Neuron (in vitro differentiated cells): ENCODE measurements around the gene ERBB4.

ENCODE experiments used
- H2AFZ ChIP-seq: one replicate; pipeline ENCODE4 v1.6.1; 2013; ENCODE audit warnings: low read depth, mild to moderate bottlenecking, inconsistent platforms, low read length, moderate library complexity
- H3K27me3 ChIP-seq: one replicate; pipeline ENCODE4 v1.6.1; 2013; ENCODE audit warnings: low read length; ENCODE audit not compliant: insufficient read depth
- H3K36me3 ChIP-seq: one replicate; pipeline ENCODE4 v1.6.1; 2013; ENCODE audit warnings: low read length; ENCODE audit not compliant: insufficient read depth
- H3K4me1 ChIP-seq: one replicate; pipeline ENCODE4 v1.6.1; 2013; ENCODE audit warnings: low read length; ENCODE audit not compliant: insufficient read depth
- H3K4me3 ChIP-seq: 2 replicates; pipeline ENCODE4 v1.5.1; 2013; ENCODE audit warnings: mild to moderate bottlenecking, low read length, moderate library complexity
- H3K9me3 ChIP-seq: one replicate; pipeline ENCODE4 v1.6.1; 2013; ENCODE audit warnings: low read length

ERBB4 gene

GRCh38 chr2:212142631-212143030 is 396.0 kb downstream of the ERBB4 start:
- H3K9me3 ChIP-seq = no peaks in the 10 kb centered on the region
- no peaks in the 10 kb centered on the region for H3K27me3 ChIP-seq

GRCh38 chr2:212141499-212141898 is 397.1 kb downstream of the ERBB4 start:
- H3K4me3 ChIP-seq = no peak overlapping the region
- H3K4me1 ChIP-seq = no peaks in the 10 kb centered on the region
- H2AFZ ChIP-seq = no peak overlapping the region
- H3K27me3 ChIP-seq = no peaks in the 10 kb centered on the region
- no peaks in the 10 kb centered on the region for H3K36me3 ChIP-seq
- H3K9me3 ChIP-seq = no peaks in the 10 kb centered on the region

More at GRCh38 chr2:212142631-212143030, 396.0 kb downstream of the ERBB4 start:
- Histone ChIP-seq H2AFZ (no peak overlapping the region), H3K4me1 (no peaks in the 10 kb centered on the region), H3K4me3 (no peak overlapping the region), H3K36me3 (no peaks in the 10 kb centered on the region)

GRCh38 chr2:212136216-212136795 is 402.3 kb downstream of the ERBB4 start:
- Histone ChIP-seq H3K9me3 (no peaks in the 10 kb centered on the region), H3K4me3 (no peak overlapping the region), H2AFZ (no peak overlapping the region), H3K4me1 (no peaks in the 10 kb centered on the region), H3K27me3 (no peaks in the 10 kb centered on the region), H3K36me3 (no peaks in the 10 kb centered on the region)

- H2AFZ ChIP-seq = no peak overlapping the region
- no peaks in the 10 kb centered on the region for H3K27me3 ChIP-seq
- H3K9me3 ChIP-seq = no peaks in the 10 kb centered on the region
- H3K36me3 ChIP-seq = no peaks in the 10 kb centered on the region
- no peak overlapping the region for H3K4me3 ChIP-seq
- no peaks in the 10 kb centered on the region for H3K4me1 ChIP-seq
Observed at GRCh38 chr2:212135739-212136138, 402.9 kb downstream of the ERBB4 start.

GRCh38 chr2:212133337-212133736 is 405.3 kb downstream of the ERBB4 start:
- Histone ChIP-seq H3K9me3 (no peaks in the 10 kb centered on the region), H3K4me3 (no peak overlapping the region), H3K4me1 (no peaks in the 10 kb centered on the region), H3K36me3 (no peaks in the 10 kb centered on the region), H3K27me3 (no peaks in the 10 kb centered on the region), H2AFZ (no peak overlapping the region)

- no peaks in the 10 kb centered on the region for H3K27me3 ChIP-seq
- peaks cover 2% of the 10 kb centered on the region for H3K9me3 ChIP-seq
- no peak overlapping the region for H2AFZ ChIP-seq
- H3K4me3 ChIP-seq = no peak overlapping the region
- peaks cover 3% of the 10 kb centered on the region for H3K4me1 ChIP-seq
- no peaks in the 10 kb centered on the region for H3K36me3 ChIP-seq
Observed at GRCh38 chr2:212124598-212124997, 414.0 kb downstream of the ERBB4 start.

- H3K27me3 ChIP-seq = no peaks in the 10 kb centered on the region
Observed at GRCh38 chr2:212119591-212119990, 419.0 kb downstream of the ERBB4 start.

GRCh38 chr2:212117926-212118325 is 420.7 kb downstream of the ERBB4 start:
- H3K4me1 ChIP-seq = peaks cover 24% of the 10 kb centered on the region
- no peaks in the 10 kb centered on the region for H3K9me3 ChIP-seq
- H2AFZ ChIP-seq = no peak overlapping the region
- no peak overlapping the region for H3K4me3 ChIP-seq
- H3K27me3 ChIP-seq = no peaks in the 10 kb centered on the region
- no peaks in the 10 kb centered on the region for H3K36me3 ChIP-seq

More at GRCh38 chr2:212119591-212119990, 419.0 kb downstream of the ERBB4 start:
- Histone ChIP-seq H3K4me3 (no peak overlapping the region), H2AFZ (no peak overlapping the region), H3K36me3 (no peaks in the 10 kb centered on the region), H3K9me3 (no peaks in the 10 kb centered on the region), H3K4me1 (peaks cover 24% of the 10 kb centered on the region)

- H3K36me3 ChIP-seq = no peaks in the 10 kb centered on the region
- H3K27me3 ChIP-seq = no peaks in the 10 kb centered on the region
- H2AFZ ChIP-seq = no peak overlapping the region
- H3K4me3 ChIP-seq = no peak overlapping the region
- H3K4me1 ChIP-seq = peaks cover 19% of the 10 kb centered on the region
- no peaks in the 10 kb centered on the region for H3K9me3 ChIP-seq
Observed at GRCh38 chr2:212114489-212114888, 424.1 kb downstream of the ERBB4 start.

GRCh38 chr2:212112401-212112800 is 426.2 kb downstream of the ERBB4 start:
- Histone ChIP-seq H3K27me3 (no peaks in the 10 kb centered on the region), H3K4me3 (no peak overlapping the region), H3K4me1 (peaks cover under 1% of the 10 kb centered on the region), H2AFZ (no peak overlapping the region), H3K9me3 (peaks cover 2% of the 10 kb centered on the region), H3K36me3 (no peaks in the 10 kb centered on the region)

- Histone ChIP-seq H3K4me3 (no peak overlapping the region), H3K9me3 (peaks cover 7% of the 10 kb centered on the region), H3K4me1 (no peaks in the 10 kb centered on the region)
Observed at GRCh38 chr2:212109792-212110680, 428.6 kb downstream of the ERBB4 start.

GRCh38 chr2:212109217-212109616 is 429.4 kb downstream of the ERBB4 start:
- no peak overlapping the region for H3K4me3 ChIP-seq
- H3K9me3 ChIP-seq = peaks cover 7% of the 10 kb centered on the region
- H2AFZ ChIP-seq = no peak overlapping the region

More at GRCh38 chr2:212109792-212110680, 428.6 kb downstream of the ERBB4 start:
- H3K27me3 ChIP-seq = no peaks in the 10 kb centered on the region
- H3K36me3 ChIP-seq = no peaks in the 10 kb centered on the region
- H2AFZ ChIP-seq = no peak overlapping the region

GRCh38 chr2:212107989-212108388 is 430.6 kb downstream of the ERBB4 start:
- Histone ChIP-seq H3K27me3 (no peaks in the 10 kb centered on the region), H3K36me3 (no peaks in the 10 kb centered on the region), H2AFZ (no peak overlapping the region), H3K4me3 (no peak overlapping the region), H3K9me3 (peaks cover 7% of the 10 kb centered on the region), H3K4me1 (no peaks in the 10 kb centered on the region)

More at GRCh38 chr2:212109217-212109616, 429.4 kb downstream of the ERBB4 start:
- H3K4me1 ChIP-seq = no peaks in the 10 kb centered on the region
- H3K36me3 ChIP-seq = no peaks in the 10 kb centered on the region
- H3K27me3 ChIP-seq = no peaks in the 10 kb centered on the region
